Naive thymus-derived CD4-positive, alpha-beta T cell (primary cell): ENCODE results near the gene DDX17. TPM values are rescaled to one million over a fixed set of nuclear protein-coding genes. Genes with fewer than 3 reads are reported as not detected.

Experiments
- ATAC-seq: fragments of 150-1000 bp; cut with Tn5 transposase; 2 replicates; pipeline ENCODE4 v1.10.0; 2021; ENCODE audit warnings: mild to moderate bottlenecking, moderate library complexity
- CTCF ChIA-PET: fragments of 350-600 bp; sonication (Branson Sonifier 250); formaldehyde crosslinking; loops from one replicate; lab custom pipeline; 2021; ENCODE audit warnings: antibody characterized with exemption; lab: Charles Lee
- POLR2A ChIA-PET: fragments of 350-600 bp; sonication (Branson Sonifier 250); formaldehyde crosslinking; loops from one replicate; lab custom pipeline; 2021; ENCODE audit warnings: antibody characterized with exemption, inconsistent platforms; lab: Charles Lee
- DNase-seq, 9 donors: peaks; one replicate each; pipeline versions ENCODE4 v3.0.0 to v3.0.0-alpha.2; 2020 to 2022; ENCODE audit warnings: mixed read lengths in 1 of 9
- H3K27ac ChIP-seq: one replicate; pipeline ENCODE4 v1.7.0; 2013; ENCODE audit warnings: mild to moderate bottlenecking, low read depth, low read length, moderate library complexity
- H3K27me3 ChIP-seq, 2 donors: one replicate each; pipeline ENCODE4 v1.7.0; 2013; ENCODE audit warnings: low read length in 2 of 2, mild to moderate bottlenecking in 2 of 2, moderate library complexity in 2 of 2; ENCODE audit not compliant: control insufficient read depth in 2 of 2, insufficient read depth in 2 of 2
- H3K36me3 ChIP-seq, 3 experiments: 1 replicate in 2 of 3; 2 replicates in 1 of 3; pipeline ENCODE4 v1.7.0; 2013; ENCODE audit warnings: low read length in 3 of 3, mild to moderate bottlenecking in 3 of 3, moderate library complexity in 1 of 3; ENCODE audit not compliant: insufficient read depth in 3 of 3, control insufficient read depth in 2 of 3
- H3K4me1 ChIP-seq, 2 donors: one replicate each; pipeline ENCODE4 v1.7.0; 2013; ENCODE audit warnings: low read length in 2 of 2, mild to moderate bottlenecking in 2 of 2, moderate library complexity in 1 of 2; ENCODE audit not compliant: control insufficient read depth in 2 of 2, insufficient read depth in 2 of 2
- H3K4me3 ChIP-seq: 2 replicates; pipeline ENCODE4 v1.7.0; 2013; ENCODE audit warnings: mild to moderate bottlenecking, low read length
- H3K9me3 ChIP-seq, 3 experiments: 1 replicate in 2 of 3; 2 replicates in 1 of 3; pipeline ENCODE4 v1.7.0; 2013; ENCODE audit warnings: low read length in 3 of 3; ENCODE audit not compliant: control insufficient read depth in 2 of 3
- H3K27ac Mint-ChIP-seq, 9 donors: one replicate each; pipeline ENCODE4 v1.8.0; 2020 to 2022; ENCODE audit warnings: mixed read lengths in 9 of 9, mild to moderate bottlenecking in 8 of 9, moderate library complexity in 5 of 9, inconsistent platforms in 2 of 9
- H3K27me3 Mint-ChIP-seq, 5 donors: one replicate each; pipeline ENCODE4 v1.8.0; 2021 to 2022; ENCODE audit warnings: mixed read lengths in 5 of 5, mild to moderate bottlenecking in 1 of 5
- H3K36me3 Mint-ChIP-seq, 5 donors: one replicate each; pipeline ENCODE4 v1.8.0; 2020 to 2022; ENCODE audit warnings: mixed read lengths in 5 of 5, mild to moderate bottlenecking in 3 of 5, inconsistent platforms in 1 of 5
- H3K4me1 Mint-ChIP-seq, 7 donors: one replicate each; pipeline ENCODE4 v1.8.0; 2020 to 2022; ENCODE audit warnings: mixed read lengths in 7 of 7, mild to moderate bottlenecking in 3 of 7, inconsistent platforms in 1 of 7
- H3K4me3 Mint-ChIP-seq, 10 donors: one replicate each; pipeline ENCODE4 v1.8.0; 2020 to 2022; ENCODE audit warnings: mild to moderate bottlenecking in 10 of 10, mixed read lengths in 10 of 10, moderate library complexity in 6 of 10, inconsistent platforms in 2 of 10
- H3K9me3 Mint-ChIP-seq, 11 donors: one replicate each; pipeline ENCODE4 v1.8.0; 2020 to 2022; ENCODE audit warnings: mixed read lengths in 11 of 11, mild to moderate bottlenecking in 4 of 11, inconsistent platforms in 1 of 11, moderate library complexity in 1 of 11
- intact Hi-C, 2 donors: fragments of 100-400 bp; cut with micrococcal nuclease; formaldehyde crosslinking; loops; one replicate each; pipeline ENCODE4 v1.15.1; 2023
- polyA plus RNA-seq, 2 donors: library from polyadenylated mRNA; unstranded; fragments of 300-500 nt; fragmentation: Illumina TruSeq; gene quantifications; one replicate each; pipeline ENCODE4 v1.2.3, GENCODE V29; 2021
- total RNA-seq, 6 experiments: library from RNA in 5 of 6; stranded (reverse) in 5 of 6; gene quantifications; 1 replicate in 5 of 6; 2 replicates in 1 of 6; pipeline ENCODE4 v1.2.3 and lab custom pipeline; 2021 to 2026

The DDX17 gene
- total and polyA plus RNA-seq, 7 experiments from 2014 or later = 37.7 to 1,097 (median 652) TPM

GRCh38 chr22:38510416-38510970 lies 4.4 kb upstream of the DDX17 start:
- Histone ChIP-seq H3K27ac (no peak overlapping the region), H3K36me3 (peaks cover 0 to 6% (median 0%) of the 10 kb centered on the region in 3 experiments), H3K4me3 (no peak overlapping the region), H3K9me3 (no peaks in the 10 kb centered on the region), H3K27me3 (no peaks in the 10 kb centered on the region), H3K4me1 (peaks cover 5 to 12% of the 10 kb centered on the region in 2 donors)
- POLR2A ChIA-PET = no interaction called here
- peaks cover 0 to 4% (median 0%) of the 10 kb centered on the region in 5 donors for H3K27me3 Mint-ChIP-seq
- DNase-seq = no peak
- H3K4me1 Mint-ChIP-seq = peaks cover 7 to 27% (median 18%) of the 10 kb centered on the region in 7 donors
- H3K27ac Mint-ChIP-seq = peak overlapping the region in 1 of 9 donors; percentile 22
- ATAC-seq = no peak
- peaks cover 0 to 8% (median 0%) of the 10 kb centered on the region in 11 donors for H3K9me3 Mint-ChIP-seq
- peaks cover 0 to 4% (median 2%) of the 10 kb centered on the region in 5 donors for H3K36me3 Mint-ChIP-seq
- CTCF ChIA-PET = interaction anchor here (0.6 to 1.4 kb wide), 2 partner anchors 458 to 544 kb away, joined by 3 read pairs; no protein-coding TSS in a partner anchor
- no peak overlapping the region for H3K4me3 Mint-ChIP-seq
- intact Hi-C loops = no loop called here

- Mint-ChIP-seq H3K4me1 (peaks cover 44 to 62% (median 53%) of the 10 kb centered on the region in 7 donors), H3K36me3 (peaks cover 7 to 34% (median 25%) of the 10 kb centered on the region in 5 donors), H3K27ac (peak overlapping the region; percentile 100), H3K9me3 (peaks cover 0 to 8% (median 0%) of the 10 kb centered on the region in 11 donors), H3K27me3 (peaks cover 0 to 4% (median 0%) of the 10 kb centered on the region in 5 donors), H3K4me3 (peak overlapping the region; percentile 92 to 100 (median 99))
- Histone ChIP-seq H3K27me3 (no peaks in the 10 kb centered on the region), H3K9me3 (no peaks in the 10 kb centered on the region), H3K4me1 (peaks cover 38 to 42% of the 10 kb centered on the region in 2 donors), H3K4me3 (peak overlapping the region; percentile 88), H3K27ac (peak overlapping the region; percentile 100), H3K36me3 (peaks cover 0 to 15% (median 4%) of the 10 kb centered on the region in 3 experiments)
- ChIA-PET CTCF (no interaction called here), POLR2A (no interaction called here)
- intact Hi-C loops = loop anchor here (1.0 to 10.0 kb wide), 19 partner anchors 15 to 737 kb away; partner anchors contain the start of genes CSNK1E (in 2 of the 2), DMC1 (in 2 of the 2), CBY1 (in 1 of the 2) and DNAL4 (in 1 of the 2)
- ATAC-seq (peak; percentile 23), DNase-seq (peak in 3 of 9 donors; percentile 60 to 74 (median 60))
These were observed 482 bp downstream of the DDX17 start for GRCh38 chr22:38505541-38506117.

- Mint-ChIP-seq H3K4me1 (peaks cover 44 to 67% (median 58%) of the 10 kb centered on the region in 7 donors), H3K4me3 (peak overlapping the region; percentile 77 to 100 (median 96)), H3K27me3 (peaks cover 0 to 4% (median 0%) of the 10 kb centered on the region in 5 donors), H3K36me3 (peaks cover 7 to 36% (median 25%) of the 10 kb centered on the region in 5 donors), H3K27ac (peak overlapping the region; percentile 96 to 100 (median 100)), H3K9me3 (peaks cover 0 to 8% (median 0%) of the 10 kb centered on the region in 11 donors)
- intact Hi-C loops = loop anchor here (5.0 to 10.0 kb wide), 7 partner anchors 93 to 737 kb away; partner anchors contain the start of genes CSNK1E (in 1 of the 2), PDGFB (in 1 of the 2), SUN2 (in 1 of the 2) and TOMM22 (in 1 of the 2)
- ChIA-PET POLR2A (interaction anchor here (0.6 to 1.3 kb wide), 2 partner anchors 58 to 66 kb away, joined by 3 to 8 read pairs; no protein-coding TSS in a partner anchor), CTCF (no interaction called here)
- Histone ChIP-seq H3K36me3 (peaks cover 3 to 18% (median 8%) of the 10 kb centered on the region in 3 experiments), H3K9me3 (no peaks in the 10 kb centered on the region), H3K4me1 (peaks cover 42% of the 10 kb centered on the region in 2 donors), H3K4me3 (peak overlapping the region; percentile 88), H3K27ac (peak overlapping the region; percentile 100), H3K27me3 (no peaks in the 10 kb centered on the region)
- no peak for ATAC-seq
- peak; percentile 23 to 59 (median 44) for DNase-seq
These were observed 1.2 kb downstream of the DDX17 start for GRCh38 chr22:38504731-38505540.

GRCh38 chr22:38503021-38503420 lies 3.1 kb downstream of the DDX17 start:
- ChIA-PET POLR2A (interaction anchor here (0.7 to 2.7 kb wide), 6 partner anchors 9 to 154 kb away, joined by 3 to 23 read pairs (median 6); no protein-coding TSS in a partner anchor), CTCF (interaction anchor here (0.6 to 1.9 kb wide), 2 partner anchors 9 to 912 kb away, joined by 3 to 9 read pairs; no protein-coding TSS in a partner anchor)
- peaks cover 0 to 6% (median 0%) of the 10 kb centered on the region in 11 donors for H3K9me3 Mint-ChIP-seq
- H3K4me1 Mint-ChIP-seq = peaks cover 48 to 73% (median 63%) of the 10 kb centered on the region in 7 donors
- Histone ChIP-seq H3K27me3 (no peaks in the 10 kb centered on the region), H3K9me3 (no peaks in the 10 kb centered on the region), H3K27ac (peak overlapping the region; percentile 100), H3K36me3 (peaks cover 16 to 35% (median 27%) of the 10 kb centered on the region in 3 experiments), H3K4me1 (peaks cover 46 to 48% of the 10 kb centered on the region in 2 donors), H3K4me3 (peak overlapping the region; percentile 88)
- peaks cover 0 to 4% (median 0%) of the 10 kb centered on the region in 5 donors for H3K27me3 Mint-ChIP-seq
- peak overlapping the region; percentile 77 to 100 (median 96) for H3K4me3 Mint-ChIP-seq
- ATAC-seq = no peak
- DNase-seq = no peak
- H3K27ac Mint-ChIP-seq = peak overlapping the region; percentile 0 to 100 (median 96)
- intact Hi-C loops = loop anchor here (5.0 to 10.0 kb wide), 2 partner anchors 179 to 188 kb away; partner anchors contain the start of genes CSNK1E (in 1 of the 2) and TOMM22 (in 1 of the 2)
- peaks cover 11 to 49% (median 33%) of the 10 kb centered on the region in 5 donors for H3K36me3 Mint-ChIP-seq

- Mint-ChIP-seq H3K27me3 (peaks cover 0 to 4% (median 0%) of the 10 kb centered on the region in 5 donors), H3K4me3 (peak overlapping the region; percentile 77 to 100 (median 96)), H3K27ac (peak overlapping the region in 7 of 9 donors; percentile 62 to 100 (median 100)), H3K4me1 (peaks cover 46 to 75% (median 66%) of the 10 kb centered on the region in 7 donors), H3K9me3 (peaks cover 0 to 4% (median 0%) of the 10 kb centered on the region in 11 donors), H3K36me3 (peaks cover 11 to 53% (median 37%) of the 10 kb centered on the region in 5 donors)
- Histone ChIP-seq H3K36me3 (peaks cover 21 to 45% (median 34%) of the 10 kb centered on the region in 3 experiments), H3K9me3 (no peaks in the 10 kb centered on the region), H3K27ac (peak overlapping the region; percentile 100), H3K27me3 (no peaks in the 10 kb centered on the region), H3K4me3 (peak overlapping the region; percentile 88), H3K4me1 (peaks cover 45 to 48% of the 10 kb centered on the region in 2 donors)
- intact Hi-C loops = loop anchor here (1.0 to 10.0 kb wide), 3 partner anchors 9 to 187 kb away; partner anchors contain the start of genes CSNK1E (in 1 of the 2) and TOMM22 (in 1 of the 2)
- DNase-seq (no peak), ATAC-seq (no peak)
- POLR2A ChIA-PET = interaction anchor here (0.6 to 2.7 kb wide), 10 partner anchors 9 to 1544 kb away, joined by 3 to 23 read pairs (median 4); no protein-coding TSS in a partner anchor
- CTCF ChIA-PET = interaction anchor here (0.5 to 1.9 kb wide), 5 partner anchors 10 to 911 kb away, joined by 3 to 9 read pairs (median 3); no protein-coding TSS in a partner anchor
These were observed 4.1 kb downstream of the DDX17 start for GRCh38 chr22:38501797-38502672.
